ACHN (cell line): Measurements from ENCODE around the gene NOL6.
A peak's percentile ranks its signal among the peaks of the same experiment; 100 is the strongest.
"Not testable (repeated sequence)": the region's sequence is repeated elsewhere in the genome, so short reads cannot be mapped to it uniquely, and the experiment has no call there.

ENCODE experiments used
- DNase-seq: peaks from one replicate; pipeline ENCODE4 v3.0.0-alpha.2; 2015
- in situ Hi-C: cut with HindIII; loops from 2 replicates; pipeline ENCODE4 v1.10.0; 2017; ENCODE audit warnings: low sequenced_read_pairs, low pct_ligation_motif_present, low pct_unique_long_range_greater_than_20kb

NOL6 gene

DNA sequence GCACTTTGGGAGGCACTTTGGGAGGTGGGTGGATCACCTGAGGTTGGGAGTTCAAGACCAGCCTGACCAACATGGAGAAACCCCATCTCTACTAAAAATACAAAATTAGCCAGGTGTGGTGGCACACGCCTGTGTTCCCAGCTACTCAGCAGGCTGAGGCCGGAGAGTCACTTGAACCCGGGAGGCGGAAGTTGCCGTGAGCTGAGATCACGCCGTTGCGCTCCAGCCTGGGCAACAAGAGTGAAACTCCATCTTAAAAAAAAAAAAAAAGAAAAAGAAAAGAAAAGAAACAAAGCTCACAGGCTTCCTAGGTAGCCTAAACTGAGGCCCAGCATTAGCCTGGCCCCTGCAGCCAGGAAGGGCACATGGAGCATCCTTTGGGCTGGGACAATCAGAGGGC, 18.3 kb downstream of the NOL6 start:
- in situ Hi-C loops, DNase-seq: not testable (repeated sequence)

DNA sequence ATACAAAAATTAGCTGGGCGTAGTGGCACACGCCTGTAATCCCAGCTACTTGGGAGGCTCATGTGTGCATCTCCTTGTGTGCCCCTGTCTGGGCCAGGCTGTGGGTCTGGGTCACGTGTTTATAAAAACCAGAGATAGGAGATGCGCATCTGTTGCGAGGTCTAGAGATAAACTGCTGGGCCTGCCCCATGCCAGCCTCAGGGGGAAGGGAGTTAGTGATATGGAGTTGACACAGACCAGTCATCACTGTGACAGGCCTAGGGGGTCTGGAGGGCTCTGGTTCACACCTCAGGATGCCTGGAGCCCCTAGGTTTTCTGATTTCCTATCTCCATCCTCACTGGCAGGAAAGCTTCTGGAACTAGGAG, 19.1 kb downstream of the NOL6 start:
- in situ Hi-C loops, DNase-seq: not testable (repeated sequence)

DNA sequence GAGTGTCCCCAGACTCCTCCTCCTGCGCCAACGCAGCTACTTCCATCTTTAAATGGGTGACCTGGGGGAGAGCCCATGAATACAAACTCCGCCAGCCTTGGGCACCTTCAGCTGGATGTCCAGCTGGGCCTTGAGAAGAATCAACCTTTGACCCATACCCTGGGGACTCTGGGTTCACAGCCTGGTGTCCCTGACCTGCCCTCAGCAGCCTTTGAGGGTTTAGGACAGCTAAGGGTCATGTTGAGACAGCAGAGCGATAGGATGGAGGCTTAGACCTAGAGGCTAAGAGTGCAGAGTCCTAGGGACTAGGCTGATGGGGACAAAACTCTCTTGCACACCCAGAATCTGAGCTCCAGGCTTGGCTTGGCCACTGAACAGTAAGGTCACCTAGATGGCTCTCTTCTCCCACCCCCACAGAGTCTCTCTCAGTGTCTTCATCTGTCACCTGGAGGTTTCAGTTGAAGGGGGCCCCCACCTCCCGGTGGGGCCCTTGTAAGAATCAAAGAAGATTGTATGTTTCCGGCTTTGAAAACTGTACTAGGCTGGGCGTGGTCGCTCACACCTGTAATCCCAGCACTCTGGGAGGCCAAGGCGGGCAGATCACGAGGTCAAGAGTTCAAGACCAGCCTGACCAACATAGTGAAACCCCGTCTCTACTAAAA, 19.6 kb downstream of the NOL6 start:
- DNase-seq: no peak
- in situ Hi-C loops: no loop called here

DNA sequence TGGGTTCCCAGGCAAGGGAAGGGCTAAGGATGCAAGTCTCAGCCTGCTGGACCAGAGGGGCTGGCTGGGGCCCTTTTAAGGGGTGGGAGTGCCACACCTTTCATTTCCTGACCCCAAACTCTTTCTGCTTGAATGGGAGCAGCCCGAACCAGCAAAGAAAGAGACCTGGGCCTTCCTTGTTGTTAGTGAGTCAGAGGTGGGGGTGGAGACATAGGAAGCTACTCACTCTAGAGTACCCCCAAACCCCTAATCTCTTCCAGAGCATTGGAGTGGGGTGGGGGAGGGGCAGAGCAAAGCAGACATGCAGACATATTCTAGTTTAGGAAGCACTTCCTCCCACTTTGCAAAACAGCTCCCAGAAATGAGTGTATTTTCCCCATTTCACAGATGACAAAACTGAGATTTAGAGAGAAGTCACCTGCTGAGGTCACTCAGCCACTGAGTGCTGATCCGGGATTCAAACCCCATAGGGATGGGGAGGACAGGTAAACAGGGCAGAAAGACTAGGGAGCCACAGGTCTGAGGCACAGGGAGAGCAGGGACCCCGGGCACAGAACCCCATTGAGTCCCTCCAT, 20.4 kb downstream of the NOL6 start:
- DNase-seq: no peak
- in situ Hi-C loops: no loop called here

DNA sequence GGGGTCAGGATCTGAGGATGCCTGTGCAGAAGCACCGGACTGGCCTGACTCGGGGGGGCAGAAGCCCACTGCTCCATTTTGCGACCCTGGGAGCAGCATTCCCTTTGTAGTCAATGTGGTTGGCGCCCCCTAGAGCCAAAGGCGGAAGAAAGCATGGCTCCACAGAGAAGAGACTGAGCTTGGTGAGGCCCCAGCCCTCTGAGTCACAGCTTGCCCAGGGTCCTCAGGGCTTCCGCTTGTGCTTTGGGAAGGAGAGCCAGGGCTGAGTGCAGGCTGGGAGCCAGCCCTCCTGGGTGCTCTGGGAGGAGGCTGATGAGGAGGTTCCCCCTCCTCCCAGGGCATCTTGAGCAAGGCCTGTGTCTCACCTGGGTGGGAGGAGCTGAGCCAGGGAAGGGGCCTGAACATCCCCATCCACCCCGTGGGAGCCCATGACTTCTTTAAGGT, 20.9 kb downstream of the NOL6 start:
- in situ Hi-C loops: no loop called here
- DNase-seq: peak; percentile 76

DNA sequence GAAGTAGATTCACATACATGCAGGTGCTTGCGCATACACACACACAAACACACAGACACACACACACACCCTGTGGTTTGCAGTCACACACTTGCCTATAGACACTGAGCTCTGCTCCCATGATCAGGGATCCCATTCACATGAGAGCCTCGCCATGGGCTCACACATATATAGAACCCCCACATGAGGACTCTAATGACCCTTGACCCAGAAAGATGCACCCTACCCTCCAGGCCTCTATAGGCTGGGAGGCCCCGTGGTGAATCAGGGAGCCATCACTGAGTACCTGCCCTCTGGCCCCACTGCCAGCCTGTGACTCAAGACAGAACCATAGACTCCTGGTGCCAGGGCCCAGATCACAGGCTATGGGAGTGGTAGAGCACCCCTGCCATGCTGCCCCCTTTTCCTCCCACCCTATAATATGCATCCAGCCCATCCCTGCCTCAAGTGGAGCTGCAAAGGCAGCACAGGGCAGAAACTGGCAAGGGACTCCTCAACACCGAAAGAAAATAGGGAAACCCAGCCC, 23.0 kb downstream of the NOL6 start:
- in situ Hi-C loops: no loop called here
- no peak for DNase-seq

DNA sequence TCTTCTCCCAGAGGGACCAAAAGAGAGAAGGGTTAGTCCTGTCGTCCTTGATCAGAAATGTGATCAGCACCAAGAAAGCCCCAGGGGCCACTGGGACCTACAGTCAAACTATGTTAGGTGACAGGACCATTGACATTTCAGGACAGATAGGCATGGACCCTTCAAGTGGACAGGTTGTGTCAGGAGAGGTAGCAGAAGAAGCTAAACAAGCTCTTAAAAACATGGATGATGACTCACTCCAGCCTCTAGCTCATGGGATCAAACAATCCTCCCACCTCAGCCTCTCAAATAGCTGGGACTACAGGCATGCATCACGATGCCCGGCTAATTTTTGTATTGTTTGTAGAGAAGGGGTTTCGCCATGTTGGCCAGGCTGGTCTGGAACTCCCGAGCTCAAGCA, 24.0 kb downstream of the NOL6 start:
- in situ Hi-C loops: no loop called here
- DNase-seq: no peak

DNA sequence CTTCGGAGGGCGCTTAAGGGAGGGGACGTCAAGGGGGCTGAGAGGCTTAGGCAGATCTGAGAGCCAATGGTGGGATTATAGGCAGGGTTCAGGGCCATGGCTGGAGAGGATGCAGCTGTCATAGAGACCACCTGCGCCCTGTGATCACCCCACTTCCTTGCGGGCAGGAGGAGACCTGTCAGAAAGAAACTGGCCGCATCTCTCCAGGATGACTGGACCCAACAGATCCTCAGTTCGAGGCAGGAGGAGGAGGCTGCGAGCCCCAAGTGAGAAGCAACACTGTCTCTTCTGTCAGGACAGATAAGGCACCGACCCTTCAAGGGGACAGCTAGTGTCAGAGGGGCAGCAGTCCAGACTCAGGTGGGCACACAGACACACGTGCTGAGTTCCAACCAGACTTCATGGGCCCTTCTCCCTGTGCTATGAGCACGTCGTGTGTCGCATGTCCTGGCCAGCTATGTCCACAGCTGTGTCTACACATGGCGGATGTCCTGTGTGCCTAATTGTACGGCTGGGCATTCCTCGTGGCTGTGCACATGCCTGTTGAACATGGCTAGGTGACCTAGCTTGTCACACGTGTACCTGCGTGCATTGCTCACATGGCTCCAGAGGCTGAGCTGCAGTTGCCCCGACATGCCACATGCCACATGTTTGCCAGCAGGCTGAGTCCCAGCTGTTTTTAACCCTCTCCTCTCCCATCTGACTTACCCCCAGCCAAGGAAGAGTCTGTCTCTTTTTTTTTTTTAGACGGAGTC, 25.7 kb downstream of the NOL6 start:
- in situ Hi-C loops: no loop called here
- DNase-seq: no peak

DNA sequence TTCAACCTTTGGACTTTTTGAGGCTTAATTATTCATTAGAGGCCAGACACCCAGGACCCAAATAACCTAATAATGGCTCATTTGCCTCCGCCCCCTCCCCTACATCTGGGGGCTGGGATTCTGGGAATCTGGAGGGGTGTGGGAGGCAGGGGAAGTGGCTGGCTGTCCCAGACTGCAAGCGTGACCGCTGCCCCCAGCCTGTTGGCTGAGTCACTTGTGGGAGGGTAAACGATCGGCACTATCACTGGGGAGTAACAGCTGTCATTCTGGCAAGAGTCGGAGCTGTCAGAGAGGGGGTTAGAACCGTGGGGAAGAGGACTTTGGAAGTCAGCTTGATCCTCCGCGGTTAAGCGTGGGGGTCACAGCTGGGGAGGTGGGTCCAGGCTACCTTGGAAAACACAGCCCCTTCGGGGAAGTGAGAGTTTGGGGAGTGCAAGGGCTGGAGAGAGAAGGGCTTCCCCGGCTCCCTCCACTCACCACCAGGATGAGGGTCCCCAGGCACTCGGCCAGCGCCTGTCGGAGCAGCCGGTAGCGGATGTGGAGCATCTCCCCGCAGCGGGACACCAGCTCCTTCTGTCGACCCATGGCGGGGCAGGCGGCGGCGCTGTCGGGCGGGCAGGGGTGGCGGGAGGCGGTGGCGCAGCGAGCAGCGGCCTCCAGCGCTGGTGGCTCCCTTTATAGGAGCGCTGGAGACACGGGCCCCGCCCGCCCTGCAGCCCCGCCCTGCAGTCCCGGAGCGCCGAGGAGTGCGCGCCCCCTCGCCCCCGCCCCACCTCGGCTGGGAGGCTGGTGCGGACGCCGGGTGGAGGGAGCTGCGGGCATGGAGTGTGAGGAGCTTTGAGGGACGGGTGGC, 26.6 kb downstream of the NOL6 start, which contains the start of gene AQP3:
Gene AQP3, minus strand, starts transcription at position 648 of the 853 bp plus-strand sequence. Its CDS starts 63 bp downstream, at position 585.
- in situ Hi-C loops: no loop called here
- peak; percentile 44 for DNase-seq

DNA sequence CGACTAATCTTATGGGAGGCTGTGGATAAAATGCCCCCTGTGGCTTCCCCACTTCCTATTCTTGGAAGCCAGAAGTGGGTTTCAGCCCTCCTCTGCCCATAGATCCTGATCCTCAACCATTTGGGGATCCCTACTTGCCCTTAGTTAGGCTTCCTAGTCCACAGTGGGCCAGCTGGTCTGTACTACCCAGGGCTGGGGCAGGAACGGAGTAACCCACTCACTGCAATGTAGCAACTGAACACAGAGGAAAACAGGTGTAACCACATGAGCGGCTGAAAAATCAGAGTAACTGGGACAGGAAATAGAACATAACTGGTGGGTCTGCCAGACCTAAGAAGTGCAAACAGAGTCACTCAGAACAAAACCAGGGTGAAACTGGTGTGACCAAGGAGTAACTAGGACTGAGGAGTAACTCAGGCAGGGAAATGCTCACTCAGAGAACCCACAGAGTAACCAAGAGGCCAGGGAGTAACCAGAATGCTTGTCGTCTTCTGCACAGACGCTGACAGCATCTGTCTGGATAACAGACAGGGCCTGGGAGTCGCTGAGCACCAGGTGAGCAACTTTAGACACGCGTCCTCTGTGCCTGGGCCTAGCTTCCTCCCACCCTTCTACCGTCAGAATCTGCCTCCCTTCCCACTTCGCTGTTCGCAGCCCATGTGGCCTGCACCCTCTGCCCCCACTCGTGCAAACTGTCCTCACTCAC, 27.3 kb downstream of the NOL6 start:
- in situ Hi-C loops: no loop called here
- no peak for DNase-seq

DNA sequence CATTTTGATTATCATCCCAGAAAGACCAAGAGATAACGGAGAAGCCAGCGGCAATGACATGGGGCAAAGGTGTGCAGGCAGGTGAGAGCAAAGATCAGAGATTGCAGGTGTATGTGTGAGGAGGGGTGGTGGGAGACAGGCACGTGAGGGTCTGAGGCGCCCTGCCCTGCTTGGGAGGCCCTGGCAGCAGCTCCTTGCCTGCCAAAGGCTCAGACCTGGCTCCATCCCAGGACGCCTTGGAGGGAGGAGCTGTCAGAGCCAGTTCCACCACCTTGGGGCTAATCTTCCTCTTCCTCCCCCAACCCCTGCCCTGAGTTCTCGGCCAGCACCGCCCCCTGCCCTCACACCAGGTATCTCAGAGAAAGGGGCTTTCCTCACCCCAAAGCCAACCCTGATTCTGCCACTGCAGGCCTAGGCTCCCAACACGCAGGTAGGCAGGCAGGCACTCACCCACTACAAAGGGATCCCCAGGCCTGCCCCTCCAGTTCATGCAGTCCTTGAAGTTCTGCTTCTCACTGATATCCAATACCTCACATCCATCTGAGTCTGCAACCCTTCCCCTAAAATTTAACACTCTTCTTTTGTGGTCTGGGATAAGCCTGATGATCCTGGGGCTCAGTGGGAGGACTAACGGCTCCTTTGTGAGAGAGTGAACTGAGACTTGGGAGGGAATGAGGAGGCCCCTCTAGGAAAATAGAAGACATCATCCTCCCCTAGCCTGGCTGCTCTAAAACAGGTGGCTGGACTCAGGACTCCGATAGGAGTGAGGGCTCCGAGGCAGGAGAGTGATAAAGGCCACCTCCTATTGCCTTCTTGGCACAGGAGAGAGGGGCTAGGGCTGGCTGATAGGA, 28.1 kb downstream of the NOL6 start:
- DNase-seq: no peak
- in situ Hi-C loops: no loop called here

DNA sequence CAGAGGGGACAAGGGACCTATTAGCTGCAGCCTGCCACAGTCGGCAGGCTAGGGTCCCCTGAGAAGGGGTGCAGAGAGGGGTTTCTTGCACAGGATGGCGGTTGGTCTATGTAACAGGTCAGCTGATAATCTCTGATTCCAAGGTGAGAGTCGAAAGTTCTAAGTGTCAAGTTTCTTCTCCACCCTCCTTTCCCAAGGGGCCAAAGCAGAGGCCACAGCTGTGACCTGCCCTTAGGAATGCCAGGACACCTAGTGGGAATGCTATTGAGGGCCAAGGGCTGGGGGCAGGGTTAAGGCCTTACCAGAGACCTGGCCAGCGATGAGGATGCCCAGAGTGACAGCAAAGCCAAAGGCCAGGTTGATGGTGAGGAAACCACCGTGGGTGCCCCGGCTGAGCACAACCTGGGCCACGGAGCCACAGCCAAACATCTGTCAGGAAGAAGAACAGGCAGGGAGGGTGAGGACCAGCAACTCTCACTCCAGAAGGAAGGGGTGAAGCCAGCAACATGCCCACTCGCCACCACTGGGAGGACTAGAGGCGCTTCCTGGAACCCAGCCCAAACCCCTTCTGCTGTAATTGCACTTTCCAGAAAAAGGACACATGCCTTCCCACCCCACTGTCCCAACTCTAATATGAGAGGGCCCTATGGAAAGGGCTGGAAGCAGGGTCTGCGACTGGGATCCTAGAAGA, 30.1 kb downstream of the NOL6 start:
- in situ Hi-C loops: no loop called here
- no peak for DNase-seq

DNA sequence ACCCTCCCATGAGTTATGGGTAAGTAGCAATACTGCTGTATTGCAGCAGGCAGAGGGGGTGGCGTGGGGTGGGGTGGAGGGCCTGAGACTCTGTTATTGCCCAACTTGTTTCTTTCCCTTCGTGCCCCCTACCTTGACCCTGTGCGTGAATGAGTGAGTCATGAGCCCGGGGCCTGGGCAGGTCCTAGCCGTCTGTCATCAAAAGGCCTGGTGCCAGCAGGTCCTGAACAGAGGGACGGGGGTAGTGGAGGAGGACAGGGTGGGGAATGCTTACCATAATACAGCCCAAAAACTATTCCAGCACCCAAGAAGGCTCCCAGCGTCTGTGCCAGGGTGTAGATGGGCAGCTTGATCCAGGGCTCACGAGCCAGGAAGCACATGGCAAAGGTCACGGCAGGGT, 30.7 kb downstream of the NOL6 start:
- no peak for DNase-seq
- in situ Hi-C loops: no loop called here

DNA sequence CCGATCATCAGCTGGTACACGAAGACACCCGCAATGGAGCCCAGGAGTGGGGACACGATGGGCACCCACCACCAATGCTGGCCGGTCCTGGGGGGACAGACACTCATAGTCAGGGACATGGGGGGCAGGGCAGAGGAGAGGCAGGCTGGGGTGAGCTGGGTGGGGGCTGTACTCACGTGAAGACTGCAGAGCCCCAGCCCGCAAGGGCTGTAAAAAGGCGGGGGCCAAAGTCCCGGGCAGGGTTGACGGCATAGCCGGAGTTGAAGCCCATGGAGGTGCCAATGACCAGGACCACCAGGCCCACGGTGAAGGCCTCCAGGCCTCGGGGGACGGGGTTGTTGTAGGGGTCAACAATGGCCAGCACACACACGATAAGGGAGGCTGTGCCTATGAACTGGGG, 31.6 kb downstream of the NOL6 start:
- no peak for DNase-seq
- in situ Hi-C loops: no loop called here

DNA sequence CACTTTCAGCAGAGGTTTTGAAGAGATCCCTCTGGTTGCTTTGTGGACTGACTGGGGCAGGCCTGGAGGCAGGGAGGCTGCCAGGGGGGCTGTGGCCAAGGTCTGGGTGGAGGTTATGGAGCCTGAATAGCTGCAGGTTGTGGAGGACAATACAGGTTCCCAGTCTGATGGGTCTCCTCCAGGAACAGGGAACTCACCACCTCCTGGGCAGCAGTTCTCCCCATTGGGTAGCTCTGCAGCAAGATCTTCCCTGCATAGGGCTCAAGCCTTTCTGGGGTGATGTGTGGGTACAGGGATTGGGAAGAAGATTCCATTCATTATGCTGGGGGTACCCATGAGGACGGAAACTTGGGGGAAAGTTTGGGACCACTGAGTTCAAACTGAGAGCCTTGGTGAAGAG, 33.1 kb downstream of the NOL6 start:
- in situ Hi-C loops: no loop called here
- DNase-seq: no peak

DNA sequence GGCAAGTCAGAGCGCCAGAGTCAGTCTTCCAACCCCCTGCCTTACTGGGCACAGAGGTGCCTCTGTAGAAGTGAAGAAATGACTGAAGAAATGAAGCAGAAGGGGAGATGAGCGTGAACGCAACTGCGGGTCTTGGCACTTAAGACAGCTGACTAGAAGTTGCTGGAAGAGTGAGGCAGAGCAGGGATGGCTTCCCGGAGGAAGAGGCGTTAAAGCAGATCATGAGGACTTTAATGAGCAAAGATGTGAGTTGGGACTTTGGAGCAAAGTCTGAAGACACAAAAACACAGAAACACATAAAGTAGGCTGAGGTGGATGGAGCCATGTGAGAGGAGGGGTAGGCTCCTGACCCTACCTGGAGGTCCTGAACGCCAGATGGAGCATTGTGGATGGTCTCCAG, 33.5 kb downstream of the NOL6 start:
- in situ Hi-C loops: no loop called here
- no peak for DNase-seq

DNA sequence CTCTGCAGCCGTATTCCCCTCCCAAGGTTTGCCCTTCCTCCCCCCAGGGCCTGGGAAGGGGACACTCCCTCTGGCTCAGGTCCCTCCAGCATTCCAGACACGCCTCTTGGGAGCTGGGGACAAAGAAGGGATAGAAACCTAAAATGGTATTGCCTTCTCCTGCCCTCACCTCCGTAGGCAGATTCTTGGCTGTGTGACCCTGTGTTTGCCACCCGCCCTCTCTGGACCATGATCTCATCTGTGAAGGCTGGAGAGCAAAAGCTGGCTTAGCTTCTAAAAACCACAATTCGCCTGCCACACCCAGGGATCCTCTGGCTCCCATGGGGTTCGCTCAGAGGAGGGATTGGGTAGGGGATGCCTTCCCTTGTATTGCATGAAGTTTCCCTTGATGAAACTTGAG, 34.0 kb downstream of the NOL6 start:
- in situ Hi-C loops: no loop called here
- DNase-seq: no peak
